SH-SY5Y (cell line): ENCODE measurements around the gene PCSK5.

Experiments used
- GATA2 ChIP-seq: IDR thresholded peaks from 2 replicates; pipeline ENCODE4 v1.6.1; 2011; ENCODE audit warnings: mild to moderate bottlenecking, low read depth, low read length
- GATA3 ChIP-seq: IDR thresholded peaks from 2 replicates; pipeline ENCODE4 v1.6.1; 2011; ENCODE audit warnings: low read depth, mild to moderate bottlenecking, low read length, moderate library complexity

DNA sequence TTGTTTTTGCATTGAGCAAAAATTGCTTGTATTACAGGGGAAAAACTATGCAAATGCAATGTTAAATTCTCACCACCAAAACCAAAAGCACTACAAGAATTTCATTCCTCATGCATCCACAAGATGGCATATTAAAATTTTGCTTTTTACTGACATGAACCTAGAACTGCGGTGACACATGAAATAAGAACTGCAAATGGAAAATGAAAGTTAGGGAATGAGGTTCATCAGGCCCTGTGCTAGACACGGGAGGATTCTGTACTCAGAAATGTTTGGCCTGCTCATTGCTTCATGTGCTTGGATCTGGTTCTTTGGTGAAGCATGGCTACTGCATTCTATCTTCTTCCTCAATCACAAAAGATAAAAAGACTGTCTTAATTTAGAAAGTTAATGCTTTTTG, 512.9 kb downstream of the PCSK5 start:
- TF ChIP-seq GATA2 (no peak), GATA3 (no peak)
